H1 (cell line): ENCODE data around the gene PNMA1.

Experiments
- CBX5 ChIP-seq: fragments of 300-800, 300-1000 bp; sonication (generic); IDR thresholded peaks from 2 replicates; pipeline ENCODE4 v1.7.1; 2016; ENCODE audit warnings: antibody characterized with exemption, low read length, low read depth
- CEBPB ChIP-seq: IDR thresholded peaks from 2 replicates; pipeline ENCODE4 v1.6.1; 2012; ENCODE audit warnings: low read depth, low read length
- CHD1 ChIP-seq: IDR thresholded peaks from 2 replicates; pipeline ENCODE4 v1.6.1; 2012; ENCODE audit warnings: low read depth, low read length, improper control_type of control experiment
- CTCF ChIP-seq, 3 experiments: IDR thresholded peaks; 1 replicate in 2 of 3; 2 replicates in 1 of 3; pipeline versions ENCODE4 v1.5.1 to v1.6.1; 2011; ENCODE audit warnings: low read length in 3 of 3, mild to moderate bottlenecking in 3 of 3, inconsistent platforms in 2 of 3, low read depth in 1 of 3, moderate library complexity in 1 of 3; ENCODE audit not compliant: insufficient read depth in 1 of 3; ENCODE audit errors: control extremely low read depth in 1 of 3
- MAFK ChIP-seq: IDR thresholded peaks from 2 replicates; pipeline ENCODE4 v1.6.1; 2012; ENCODE audit warnings: low read depth, mild to moderate bottlenecking, improper control_type of control experiment, low read length
- POLR2AphosphoS5 ChIP-seq: IDR thresholded peaks from 2 replicates; pipeline ENCODE4 v1.6.1; 2011; ENCODE audit warnings: low read depth, low read length
- SUZ12 ChIP-seq: fragments of 200-600 bp; sonication (generic); IDR thresholded peaks from 2 replicates; pipeline ENCODE4 v1.6.1; 2012; ENCODE audit warnings: mild to moderate bottlenecking, inconsistent platforms, low read length, moderate library complexity, mixed read lengths

- TF ChIP-seq MAFK, result no peak
- TF ChIP-seq CEBPB, result no peak
- TF ChIP-seq POLR2AphosphoS5, result no peak
- no peak for TF ChIP-seq CTCF (IDR thresholded peaks at IDR 0.05; ENCODE audit: control extremely low read depth in 1 of 3, insufficient read depth in 1 of 3, low read depth in 1 of 3, low read length in 3 of 3)
- no peak for TF ChIP-seq CBX5
- no peak for TF ChIP-seq SUZ12
- no peak for TF ChIP-seq CHD1
Observed at GRCh38 chr14:73725116-73726024, 11.2 kb upstream of the PNMA1 start.
